ENCODE results near the gene PSTPIP2.
"Not testable (repeated sequence)": the region's sequence is repeated elsewhere in the genome, so short reads cannot be mapped to it uniquely, and the experiment has no call there.

Gene PSTPIP2

GRCh38 chr18:45976974-45977373 is 95.1 kb downstream of the PSTPIP2 start:
- no peak for DNase-seq

DNA sequence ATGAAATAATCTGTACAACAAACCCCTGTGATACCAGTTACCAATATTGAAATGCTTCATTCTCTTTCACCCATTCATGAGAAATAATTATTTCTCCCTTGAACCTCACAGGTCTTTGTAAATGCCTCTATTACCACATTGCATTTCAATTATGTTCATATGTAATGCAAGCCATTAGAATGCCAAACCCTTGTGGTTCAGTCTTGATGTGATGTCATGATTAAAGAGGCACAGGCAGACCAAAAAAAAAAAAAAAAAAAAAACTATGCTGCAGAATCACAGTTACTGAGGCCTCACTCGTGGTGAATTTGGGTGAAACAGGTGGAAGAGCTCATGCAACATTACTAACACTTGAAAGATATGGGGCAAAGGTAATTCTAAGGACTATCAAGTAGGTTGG is 95.5 kb downstream of the PSTPIP2 start:
- DNase-seq = no peak

DNA sequence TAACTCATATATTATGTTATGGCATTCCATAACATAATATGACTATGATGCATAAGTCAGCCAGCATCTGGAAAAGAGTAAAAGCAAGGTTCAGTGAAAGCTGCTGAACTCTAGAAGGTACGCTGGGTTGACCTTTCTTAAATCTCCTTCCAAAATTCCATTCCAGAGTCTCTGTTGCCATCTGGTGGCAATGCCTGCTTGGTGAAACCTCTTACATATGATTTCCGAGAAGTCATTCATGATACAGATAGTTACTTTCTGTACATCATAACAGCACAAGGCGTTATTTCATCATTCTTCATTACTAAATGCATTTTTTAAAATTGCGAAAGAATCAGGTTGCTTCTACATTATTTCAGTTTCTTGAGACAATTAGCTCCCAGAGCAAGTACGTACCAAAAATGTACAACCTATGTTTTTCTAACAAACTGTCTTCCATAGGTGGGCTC is 97.9 kb downstream of the PSTPIP2 start:
- no peak for DNase-seq

DNA sequence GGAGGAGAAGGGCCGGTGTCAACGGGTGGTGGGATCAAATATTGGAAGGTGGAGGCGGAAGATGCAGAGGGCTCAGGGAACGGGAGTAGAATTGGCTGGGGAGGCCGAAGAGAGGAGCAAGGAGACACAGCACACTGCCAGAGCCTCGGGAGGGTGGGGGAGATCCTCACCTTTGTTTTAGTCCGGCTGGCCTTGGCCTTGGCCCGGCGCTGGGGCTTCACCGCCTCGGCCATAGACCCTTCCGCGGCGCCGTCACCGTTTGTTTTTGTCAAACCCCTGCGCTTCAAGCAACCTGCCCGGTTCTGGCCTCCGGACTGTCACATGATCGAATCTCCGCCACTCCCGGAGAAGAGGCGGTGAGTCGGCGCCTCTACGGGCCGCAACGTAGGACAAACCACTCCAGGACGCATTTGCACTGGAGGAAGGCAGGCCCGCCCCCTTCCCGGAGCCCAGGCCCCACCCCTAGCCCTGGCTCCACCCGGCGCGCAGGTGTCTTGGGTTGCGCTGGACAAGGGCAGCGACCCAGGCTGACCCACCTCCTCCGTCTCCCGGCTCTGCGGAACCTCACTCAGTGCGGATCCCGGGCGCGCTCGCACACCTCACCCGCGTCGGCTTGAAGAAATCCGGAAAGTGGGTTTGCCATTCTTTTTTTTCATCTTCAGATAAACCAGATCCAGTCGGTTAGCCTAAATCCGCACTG is 104.9 kb downstream of the PSTPIP2 start, which contains the start of gene EPG5:
Gene EPG5 (minus strand): TSS at position 323 of the 700 bp plus-strand sequence. CDS start 90 bp downstream, at position 233.
- DNase-seq = peak; percentile 94

- DNase-seq = not testable (repeated sequence)
Measured at GRCh38 chr18:45964913-45965312, 107.1 kb downstream of the PSTPIP2 start.

GRCh38 chr18:45962866-45963265 is 109.2 kb downstream of the PSTPIP2 start:
- DNase-seq = no peak

DNA sequence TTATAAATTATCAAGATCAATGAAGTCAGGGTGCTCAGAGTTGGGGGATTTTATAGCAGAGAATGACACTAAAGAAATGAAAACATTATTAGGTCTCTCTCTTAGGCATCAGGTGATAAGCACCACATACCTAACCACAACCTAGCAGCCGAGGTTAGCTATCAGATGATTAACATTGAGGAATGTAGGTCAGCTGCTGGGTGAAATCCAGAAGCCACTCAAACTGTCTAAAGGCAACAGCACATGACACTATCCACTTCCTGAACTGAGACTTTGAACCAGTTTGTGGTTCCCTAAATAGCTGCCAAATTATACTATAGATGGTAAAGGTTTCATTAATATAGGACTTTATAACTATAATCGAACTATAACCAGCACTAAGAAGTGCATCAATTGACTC is 109.6 kb downstream of the PSTPIP2 start:
- DNase-seq = no peak

GRCh38 chr18:45959484-45959883 is 112.6 kb downstream of the PSTPIP2 start:
- not testable (repeated sequence) for DNase-seq

GRCh38 chr18:45958730-45959129 is 113.3 kb downstream of the PSTPIP2 start:
- no peak for DNase-seq

DNA sequence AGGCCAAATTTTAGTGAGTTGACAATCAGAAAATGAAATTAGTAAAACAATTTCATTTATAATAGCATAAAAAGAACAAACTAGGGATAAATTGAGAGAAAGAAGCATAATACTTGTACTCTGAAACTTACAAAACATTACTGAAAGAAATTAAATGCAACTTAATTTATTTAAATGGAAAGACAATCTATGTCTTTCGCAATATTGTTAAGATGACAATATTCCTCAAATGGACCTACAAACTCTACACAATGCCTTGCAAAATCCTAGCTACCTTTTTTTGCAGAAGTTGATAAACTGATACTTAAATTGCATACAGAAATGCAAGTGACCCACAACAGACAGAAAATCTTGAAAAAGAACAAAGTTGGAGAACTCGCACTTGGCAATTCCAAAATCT is 114.0 kb downstream of the PSTPIP2 start:
- no peak for DNase-seq

GRCh38 chr18:45957100-45957499 is 115.0 kb downstream of the PSTPIP2 start:
- DNase-seq = no peak

DNA sequence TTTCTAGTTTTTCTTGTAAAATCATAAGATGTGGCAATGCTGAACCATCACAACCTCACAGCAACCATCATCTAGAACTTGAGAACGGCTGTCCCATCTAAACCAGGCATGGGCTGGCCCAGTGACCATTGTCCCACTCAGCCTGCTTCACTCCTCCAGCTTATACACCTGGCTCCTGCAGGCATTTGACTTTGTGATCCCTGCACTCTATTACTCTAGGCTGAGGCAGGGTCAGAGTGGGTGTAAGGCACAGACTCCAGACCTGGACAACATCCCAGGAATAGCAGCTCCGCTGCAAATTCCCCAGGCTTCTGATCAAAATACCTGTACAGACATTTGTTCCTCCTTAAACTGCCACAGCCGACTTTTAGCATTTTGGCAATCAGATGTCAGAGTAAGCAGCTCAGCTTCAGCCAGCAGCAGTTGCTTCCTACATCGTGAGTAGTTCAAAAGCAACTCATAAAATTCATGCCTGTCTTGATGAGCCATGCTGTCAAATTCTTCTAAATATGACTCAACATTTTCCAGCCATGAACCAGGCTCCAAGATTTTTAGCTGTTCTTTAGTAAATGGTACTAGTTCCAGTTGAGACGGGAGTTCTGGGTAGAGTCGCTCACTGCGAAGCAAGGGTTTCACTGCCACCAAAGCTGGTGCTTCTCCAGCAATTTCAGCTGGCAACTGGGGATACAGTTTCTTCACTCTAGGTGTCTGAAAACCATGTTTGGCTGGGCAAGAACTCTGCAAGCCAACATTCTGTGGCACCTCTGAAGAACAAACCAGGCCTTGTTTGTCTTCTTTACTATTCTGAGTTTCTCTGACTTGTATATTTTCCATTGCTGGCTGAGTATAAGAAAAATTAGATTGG is 117.8 kb downstream of the PSTPIP2 start:
- DNase-seq = no peak

- DNase-seq = no peak
Measured at GRCh38 chr18:45951016-45951714, 120.9 kb downstream of the PSTPIP2 start.

GRCh38 chr18:45945669-45946068 is 126.4 kb downstream of the PSTPIP2 start:
- DNase-seq = no peak

- DNase-seq = no peak
Measured at GRCh38 chr18:45940724-45941123, 131.3 kb downstream of the PSTPIP2 start.

GRCh38 chr18:45939236-45939635 is 132.8 kb downstream of the PSTPIP2 start:
- DNase-seq = no peak

DNA sequence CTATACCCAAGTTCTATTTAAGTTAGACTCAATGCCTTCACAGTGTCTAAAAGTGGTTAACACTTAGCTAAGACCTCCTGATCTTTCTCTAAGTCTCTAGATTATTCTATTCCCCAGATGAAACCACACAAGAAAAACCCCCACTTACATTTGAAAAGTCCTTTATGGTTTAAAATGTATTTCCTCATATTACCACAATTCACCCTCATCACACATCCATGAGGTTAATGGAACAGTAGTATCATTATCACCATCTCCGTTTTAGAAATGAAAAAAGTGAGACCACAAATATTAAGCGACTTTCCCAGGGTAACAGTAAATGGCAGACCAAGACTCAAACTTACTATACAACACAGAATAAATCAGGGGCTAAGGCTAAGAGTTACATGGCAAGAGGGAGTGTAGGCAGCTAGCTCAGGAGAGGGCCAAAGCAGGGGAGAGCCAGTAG is 133.5 kb downstream of the PSTPIP2 start:
- DNase-seq = no peak

DNA sequence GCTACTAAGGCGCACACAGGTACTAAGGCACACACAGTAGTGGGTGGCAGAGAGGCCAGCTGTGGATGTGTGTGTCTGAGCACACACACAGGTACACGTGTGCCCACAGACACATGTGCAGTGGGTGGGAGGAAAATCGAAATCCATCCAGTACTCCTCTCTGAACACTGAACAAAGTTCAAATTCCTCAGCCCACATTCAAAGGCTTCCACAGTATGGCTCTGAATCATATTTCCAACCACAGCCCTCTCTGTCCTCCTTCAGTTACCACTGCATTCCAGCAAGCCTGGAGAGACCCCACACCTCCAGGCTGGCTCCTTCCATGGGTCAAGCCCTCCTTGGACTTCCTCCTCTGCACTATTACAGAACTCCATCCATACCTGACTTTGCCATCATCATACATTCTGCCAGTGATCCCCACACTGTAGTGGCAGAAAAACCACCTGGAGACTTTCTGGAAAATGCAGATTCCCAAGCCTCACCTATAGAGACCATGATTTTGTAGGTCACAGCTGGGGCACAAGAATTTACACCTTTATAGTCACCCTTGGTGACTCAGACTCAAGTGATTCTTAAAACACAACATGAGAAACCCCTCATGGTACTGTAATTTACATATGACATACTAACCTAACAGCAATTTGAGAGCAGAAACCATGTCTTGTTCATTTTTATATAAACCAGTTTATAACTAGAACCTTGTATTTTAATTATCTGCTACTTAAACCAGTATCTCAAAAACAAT is 136.3 kb downstream of the PSTPIP2 start:
- DNase-seq = no peak

Data from activated CD4-positive, CD25-positive, alpha-beta regulatory T cell treated with anti-CD3 and anti-CD28 coated beads, Interleukin-2, amount 50 U/mL, for 72 hours (primary cell).